NT2/D1 (cell line): ENCODE data around the gene CUEDC1.

Source experiments
- DNase-seq: peaks from one replicate; pipeline ENCODE4 v3.0.0-alpha.2; 2011; ENCODE audit warnings: low read depth, low spot score
- H3K27me3 ChIP-seq: 2 replicates; pipeline ENCODE4 v1.6.0; 2011; ENCODE audit warnings: mild to moderate bottlenecking; ENCODE audit not compliant: insufficient read length, insufficient read depth
- H3K36me3 ChIP-seq: 2 replicates; pipeline ENCODE4 v1.6.1; 2011; ENCODE audit warnings: mild to moderate bottlenecking, low read length, mixed read lengths; ENCODE audit not compliant: insufficient read depth, insufficient read length
- H3K4me1 ChIP-seq: 2 replicates; pipeline ENCODE4 v1.5.1; 2011; ENCODE audit not compliant: insufficient read depth, insufficient read length
- H3K4me3 ChIP-seq: 2 replicates; pipeline ENCODE4 v1.5.1; 2011; ENCODE audit warnings: low read depth; ENCODE audit not compliant: insufficient read length
- H3K9ac ChIP-seq: 2 replicates; pipeline ENCODE4 v1.6.0; 2011; ENCODE audit warnings: low read depth; ENCODE audit not compliant: insufficient read length
- H3K9me3 ChIP-seq: 2 replicates; pipeline ENCODE4 v1.5.1; 2011; ENCODE audit warnings: mild to moderate bottlenecking, low read length; ENCODE audit not compliant: insufficient read depth
- SUZ12 ChIP-seq: IDR thresholded peaks from 2 replicates; pipeline ENCODE4 v1.6.1; 2011; ENCODE audit not compliant: insufficient read length, insufficient read depth; ENCODE audit errors: extremely low read depth
- YY1 ChIP-seq: IDR thresholded peaks from 2 replicates; pipeline ENCODE4 v1.6.1; 2011; ENCODE audit not compliant: insufficient read length, insufficient read depth
- ZNF274 ChIP-seq: IDR thresholded peaks from 2 replicates; pipeline ENCODE4 v1.6.1; 2011; ENCODE audit warnings: mild to moderate bottlenecking, low read depth, low read length

The CUEDC1 gene

DNA sequence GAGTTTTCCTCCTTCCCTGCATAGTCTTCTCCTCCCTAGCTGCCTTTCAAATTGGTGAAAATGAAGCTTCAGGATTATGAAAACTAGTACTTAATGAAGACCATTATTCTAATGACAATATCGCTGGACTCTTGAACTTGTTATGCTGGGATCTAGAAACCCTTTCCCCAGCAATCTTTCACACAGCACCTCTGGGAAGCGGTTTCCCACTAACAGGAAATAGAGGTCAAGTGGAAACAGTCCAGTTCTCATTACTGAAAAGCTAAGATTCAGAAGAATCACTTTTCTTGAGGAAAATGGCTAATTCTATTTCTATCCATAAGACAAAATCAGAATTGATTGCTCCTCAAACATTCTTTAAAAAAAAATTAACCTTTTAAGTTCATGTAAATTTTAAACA is 34.8 kb upstream of the CUEDC1 start:
- no peak overlapping the region for H3K4me3 ChIP-seq
- H3K36me3 ChIP-seq = peaks cover 5% of the 10 kb centered on the region
- no peaks in the 10 kb centered on the region for H3K27me3 ChIP-seq
- TF ChIP-seq ZNF274 (no peak), SUZ12 (no peak), YY1 (no peak)
- no peak overlapping the region for H3K9ac ChIP-seq
- DNase-seq = no peak
- H3K4me1 ChIP-seq = peaks cover 3% of the 10 kb centered on the region
- no peaks in the 10 kb centered on the region for H3K9me3 ChIP-seq

GRCh38 chr17:57988301-57989250 is 33.4 kb upstream of the CUEDC1 start:
- peaks cover 13% of the 10 kb centered on the region for H3K36me3 ChIP-seq
- no peak for DNase-seq
- H3K9ac ChIP-seq = peak overlapping the region; percentile 94
- peak overlapping the region; percentile 86 for H3K4me3 ChIP-seq
- H3K27me3 ChIP-seq = no peaks in the 10 kb centered on the region
- no peaks in the 10 kb centered on the region for H3K9me3 ChIP-seq
- H3K4me1 ChIP-seq = peaks cover 3% of the 10 kb centered on the region
- TF ChIP-seq ZNF274 (no peak), YY1 (peak; percentile 58), SUZ12 (no peak)

DNA sequence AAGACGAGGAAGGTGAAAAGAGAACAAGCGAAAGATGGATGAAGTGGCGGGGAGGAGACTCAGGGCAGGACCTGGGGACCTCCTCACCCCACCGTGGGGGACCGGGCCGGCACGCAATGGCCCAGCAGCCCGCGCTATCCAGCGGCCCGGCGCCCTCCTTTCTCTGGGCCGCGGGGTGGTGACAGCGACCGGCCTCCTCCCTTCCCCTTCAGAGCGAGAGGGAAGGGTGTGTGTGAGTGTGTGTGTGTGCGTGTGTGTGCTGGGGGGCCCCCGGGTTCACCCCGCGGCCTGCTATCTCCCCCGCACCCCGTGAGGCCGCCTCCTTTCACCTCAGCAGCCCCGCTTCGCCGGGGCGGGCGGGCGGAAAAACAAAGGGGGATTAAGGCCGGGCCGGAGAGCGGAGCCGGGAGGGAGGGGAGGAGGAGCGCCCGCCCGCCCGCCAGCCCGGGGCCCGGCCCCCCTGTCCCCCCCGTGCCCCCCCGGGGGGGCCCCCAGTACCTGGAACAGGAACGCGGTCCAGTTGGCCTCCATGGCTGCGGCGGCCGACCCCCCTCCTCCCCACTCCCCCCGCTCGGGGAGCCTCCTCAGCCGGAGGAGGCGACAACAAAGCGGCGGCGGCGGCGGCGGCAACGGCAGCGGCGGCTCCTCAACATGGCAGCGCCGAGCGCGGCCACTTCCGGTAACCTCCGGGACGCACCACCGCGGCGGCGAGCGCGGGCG is 32.5 kb upstream of the CUEDC1 start, which contains the start of gene VEZF1:
VEZF1 (minus strand) TSS at position 674 of the 720 bp plus-strand sequence; CDS start at position 531, 143 bp downstream.
- DNase-seq = no peak
- H3K4me3 ChIP-seq = peak within 1 kb of the TSS; percentile 86
- H3K4me1 ChIP-seq = peaks cover 5% of the 10 kb centered on the region
- peaks cover 21% of the 10 kb centered on the region for H3K36me3 ChIP-seq
- H3K9me3 ChIP-seq = no peaks in the 10 kb centered on the region
- no peaks in the 10 kb centered on the region for H3K27me3 ChIP-seq
- peak within 1 kb of the TSS; percentile 95 for H3K9ac ChIP-seq
- no peak for TF ChIP-seq SUZ12
- TF ChIP-seq ZNF274 = no peak
- TF ChIP-seq YY1 = no peak

DNA sequence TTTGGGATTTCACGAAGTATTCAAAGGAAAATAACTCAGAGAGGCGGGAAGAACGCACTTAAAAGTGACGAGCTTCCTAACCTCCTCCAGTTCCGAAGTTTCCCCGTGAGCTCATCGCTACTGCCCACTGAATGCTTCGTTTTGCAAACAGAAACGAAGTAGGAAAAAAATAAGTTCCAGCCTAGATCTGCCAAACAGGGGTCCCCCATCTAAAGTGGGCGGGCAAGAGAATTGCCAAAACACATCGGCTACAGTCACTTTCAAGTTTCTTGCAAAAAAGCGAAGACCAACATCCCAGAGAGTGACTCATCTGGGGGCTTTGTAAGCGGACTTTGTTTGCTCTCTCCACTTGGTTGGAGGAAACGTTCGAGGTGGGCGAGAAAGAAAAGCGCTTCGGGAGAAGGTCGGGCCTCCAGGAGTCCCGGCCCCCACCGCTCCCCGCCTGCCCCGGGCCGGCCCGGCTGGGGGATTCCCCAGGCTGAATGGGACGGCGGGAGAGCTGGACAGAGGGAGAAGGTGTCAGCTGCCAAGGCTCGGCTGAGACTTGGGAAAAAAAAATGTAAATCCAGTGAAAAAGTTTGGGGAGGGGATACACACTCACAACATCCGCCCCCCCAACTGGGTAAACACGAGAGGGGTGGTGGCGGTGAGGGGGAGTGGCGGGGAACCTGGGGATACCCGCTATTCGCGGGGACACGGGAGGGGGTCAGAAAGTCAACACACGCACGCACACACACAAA is 31.8 kb upstream of the CUEDC1 start:
- Histone ChIP-seq H3K9me3 (no peaks in the 10 kb centered on the region), H3K27me3 (no peaks in the 10 kb centered on the region), H3K4me3 (peak overlapping the region; percentile 86), H3K36me3 (peaks cover 28% of the 10 kb centered on the region), H3K4me1 (peaks cover 6% of the 10 kb centered on the region), H3K9ac (peak overlapping the region; percentile 95)
- TF ChIP-seq ZNF274 = no peak
- no peak for TF ChIP-seq SUZ12
- no peak for TF ChIP-seq YY1
- no peak for DNase-seq

DNA sequence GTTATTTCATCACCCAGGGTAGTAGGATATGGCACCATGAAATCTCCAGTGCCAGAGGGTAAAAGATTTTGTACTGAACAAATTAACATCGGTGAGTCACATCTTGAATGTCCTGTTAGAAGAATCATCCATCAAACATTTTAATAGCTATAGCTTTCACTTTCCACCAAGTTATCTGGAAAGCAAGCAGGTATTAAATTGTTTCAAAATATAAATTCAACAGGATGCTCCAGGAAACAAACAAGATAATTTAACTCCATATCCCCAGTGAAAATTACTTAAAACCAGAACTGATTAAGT is 30.4 kb upstream of the CUEDC1 start:
- no peaks in the 10 kb centered on the region for H3K9me3 ChIP-seq
- no peak for TF ChIP-seq YY1
- TF ChIP-seq SUZ12 = no peak
- TF ChIP-seq ZNF274 = no peak
- H3K27me3 ChIP-seq = no peaks in the 10 kb centered on the region
- H3K36me3 ChIP-seq = peaks cover 42% of the 10 kb centered on the region
- H3K4me3 ChIP-seq = no peak overlapping the region
- no peak overlapping the region for H3K9ac ChIP-seq
- peaks cover 6% of the 10 kb centered on the region for H3K4me1 ChIP-seq
- DNase-seq = no peak

GRCh38 chr17:57984936-57985674 is 29.9 kb upstream of the CUEDC1 start:
- Histone ChIP-seq H3K36me3 (peaks cover 47% of the 10 kb centered on the region), H3K9me3 (no peaks in the 10 kb centered on the region), H3K4me1 (peaks cover 6% of the 10 kb centered on the region), H3K9ac (no peak overlapping the region), H3K27me3 (no peaks in the 10 kb centered on the region), H3K4me3 (no peak overlapping the region)
- TF ChIP-seq YY1 (no peak), SUZ12 (no peak), ZNF274 (no peak)
- DNase-seq = no peak
